Stimulated activated CD4-positive, alpha-beta T cell treated with anti-CD3 and anti-CD28 coated beads, Interleukin-4, amount 100 ng/mL, for 48 hours (primary cell): ENCODE data around the gene ILDR2.
"Not testable (repeated sequence)": the region's sequence is repeated elsewhere in the genome, so short reads cannot be mapped to it uniquely, and the experiment has no call there.

Source experiments
- DNase-seq, 2 donors: peaks; one replicate each; pipeline ENCODE4 v3.0.0-alpha.2; 2020; ENCODE audit warnings: low read depth in 2 of 2

Gene ILDR2

GRCh38 chr1:166888373-166889111 lies 86.8 kb downstream of the ILDR2 start:
- no peak for DNase-seq

GRCh38 chr1:166884971-166885370 lies 90.4 kb downstream of the ILDR2 start:
- no peak for DNase-seq

- DNase-seq: peak; percentile 6 to 37
These were observed 91.2 kb downstream of the ILDR2 start for GRCh38 chr1:166884040-166884642.

GRCh38 chr1:166882893-166883292 lies 92.4 kb downstream of the ILDR2 start:
- DNase-seq: no peak

GRCh38 chr1:166878173-166878917 lies 97.0 kb downstream of the ILDR2 start:
- not testable (repeated sequence) for DNase-seq

- no peak for DNase-seq
These were observed 98.9 kb downstream of the ILDR2 start for GRCh38 chr1:166876540-166876838.

GRCh38 chr1:166875734-166876539 lies 99.4 kb downstream of the ILDR2 start, which contains the start of gene TADA1:
Gene TADA1, minus strand, starts transcription at chr1:166876264. Its CDS starts 31 bp downstream, at chr1:166876233.
- DNase-seq: peak; percentile 96 to 99

GRCh38 chr1:166875302-166875733 lies 100.0 kb downstream of the ILDR2 start:
- DNase-seq: no peak

- DNase-seq: no peak
These were observed 100.9 kb downstream of the ILDR2 start for GRCh38 chr1:166874464-166874863.

- no peak for DNase-seq
These were observed 104.8 kb downstream of the ILDR2 start for GRCh38 chr1:166870584-166870983.

- no peak for DNase-seq
These were observed 105.8 kb downstream of the ILDR2 start for GRCh38 chr1:166869318-166870099.

GRCh38 chr1:166868639-166869038 lies 106.7 kb downstream of the ILDR2 start:
- DNase-seq: no peak

- DNase-seq: no peak
These were observed 109.4 kb downstream of the ILDR2 start for GRCh38 chr1:166865926-166866325.

GRCh38 chr1:166859597-166859996 lies 115.7 kb downstream of the ILDR2 start:
- no peak for DNase-seq

GRCh38 chr1:166858726-166859419 lies 116.5 kb downstream of the ILDR2 start:
- DNase-seq: no peak
